ENCODE measurements around the gene ZBTB7C.

GRCh38 chr18:48354746-48355260 is 54.4 kb downstream of the ZBTB7C start:
- TF ChIP-seq RAD21 (IDR thresholded peaks at IDR 0.05; ENCODE audit: low read length) (no peak), FOXM1 (IDR thresholded peaks at IDR 0.05; ENCODE audit: low read depth) (no peak)

Data from SK-N-SH (cell line).